WERI-Rb-1 (cell line): ENCODE measurements around the gene DCHS2.
A peak's percentile ranks its signal among the peaks of the same experiment; 100 is the strongest.

ENCODE experiments used
- DNase-seq: peaks from one replicate; pipeline ENCODE4 v3.0.0-alpha.2; 2020
- H3K27ac ChIP-seq: fragments of 250-450 bp; sonication (Bioruptor Pico); 2 replicates; pipeline ENCODE4 v1.5.1; 2020; ENCODE audit warnings: mild to moderate bottlenecking, moderate library complexity
- H3K27me3 ChIP-seq: fragments of 250-450 bp; sonication (Bioruptor Pico); 2 replicates; pipeline ENCODE4 v1.5.1; 2021; ENCODE audit warnings: mild to moderate bottlenecking, low read depth, moderate library complexity; ENCODE audit not compliant: insufficient read depth, severe bottlenecking
- H3K36me3 ChIP-seq: fragments of 250-450 bp; sonication (Bioruptor Pico); 2 replicates; pipeline ENCODE4 v1.5.1; 2020; ENCODE audit warnings: mild to moderate bottlenecking, moderate library complexity
- H3K4me3 ChIP-seq: 2 replicates; pipeline ENCODE4 v1.5.1; 2011; ENCODE audit warnings: low read depth, mild to moderate bottlenecking, control low read depth, low read length
- H3K9me3 ChIP-seq: fragments of 250-450 bp; sonication (Bioruptor Pico); 2 replicates; pipeline ENCODE4 v1.5.1; 2021; ENCODE audit warnings: mild to moderate bottlenecking, moderate library complexity; ENCODE audit not compliant: severe bottlenecking
- CTCF ChIP-seq: IDR thresholded peaks from 2 replicates; pipeline ENCODE4 v1.5.1; 2011; ENCODE audit warnings: low read depth, mild to moderate bottlenecking, control low read depth, inconsistent platforms, low read length

The DCHS2 gene

GRCh38 chr4:154417373-154417673 lies 74.3 kb downstream of the DCHS2 start:
- DNase-seq, result no peak
- no peak for TF ChIP-seq CTCF
- Histone ChIP-seq H3K9me3 (no peaks in the 10 kb centered on the region), H3K27me3 (peaks cover 10% of the 10 kb centered on the region), H3K27ac (no peak overlapping the region), H3K36me3 (no peaks in the 10 kb centered on the region), H3K4me3 (peak overlapping the region; percentile 53)

- H3K4me3 ChIP-seq, result peak overlapping the region; percentile 53
- H3K27ac ChIP-seq, result no peak overlapping the region
- H3K27me3 ChIP-seq, result peaks cover 10% of the 10 kb centered on the region
- peak; percentile 51 for DNase-seq
- no peaks in the 10 kb centered on the region for H3K36me3 ChIP-seq
- no peaks in the 10 kb centered on the region for H3K9me3 ChIP-seq
- peak; percentile 70 for TF ChIP-seq CTCF
Observed at GRCh38 chr4:154416190-154416547, 75.4 kb downstream of the DCHS2 start.

- DNase-seq, result no peak
- TF ChIP-seq CTCF, result no peak
- H3K4me3 ChIP-seq, result no peak overlapping the region
- no peaks in the 10 kb centered on the region for H3K9me3 ChIP-seq
- no peaks in the 10 kb centered on the region for H3K36me3 ChIP-seq
- peaks cover 10% of the 10 kb centered on the region for H3K27me3 ChIP-seq
- no peak overlapping the region for H3K27ac ChIP-seq
Observed at GRCh38 chr4:154415313-154415712, 76.3 kb downstream of the DCHS2 start.

GRCh38 chr4:154414796-154415195 lies 76.8 kb downstream of the DCHS2 start:
- Histone ChIP-seq H3K36me3 (no peaks in the 10 kb centered on the region), H3K9me3 (no peaks in the 10 kb centered on the region), H3K4me3 (no peak overlapping the region), H3K27ac (no peak overlapping the region), H3K27me3 (peaks cover 10% of the 10 kb centered on the region)
- no peak for TF ChIP-seq CTCF
- no peak for DNase-seq

- Histone ChIP-seq H3K9me3 (no peaks in the 10 kb centered on the region), H3K4me3 (no peak overlapping the region), H3K27ac (no peak overlapping the region), H3K27me3 (peaks cover 10% of the 10 kb centered on the region), H3K36me3 (no peaks in the 10 kb centered on the region)
- DNase-seq, result no peak
- no peak for TF ChIP-seq CTCF
Observed at GRCh38 chr4:154414371-154414770, 77.2 kb downstream of the DCHS2 start.

GRCh38 chr4:154407443-154407842 lies 84.2 kb downstream of the DCHS2 start:
- TF ChIP-seq CTCF, result no peak
- Histone ChIP-seq H3K27ac (no peak overlapping the region), H3K9me3 (no peaks in the 10 kb centered on the region), H3K36me3 (no peaks in the 10 kb centered on the region), H3K4me3 (no peak overlapping the region), H3K27me3 (peaks cover 3% of the 10 kb centered on the region)
- no peak for DNase-seq
